PC-9 (cell line): Measurements from ENCODE around the gene EIF4G3. TPM values are rescaled to one million over a fixed set of nuclear protein-coding genes. Genes with fewer than 3 reads are reported as not detected.

Source experiments
- BruUV-seq: library from RNA; stranded (reverse); fragments of 400-500 nt; replicated peaks from 2 replicates; lab custom pipeline; 2021; lab: Mats Ljungman, UMichigan
- CTCF ChIA-PET: fragments of 300-600 bp; sonication (Branson Sonifier 250); formaldehyde crosslinking; loops from one replicate; lab custom pipeline; 2022; ENCODE audit warnings: antibody characterized with exemption; lab: Charles Lee
- POLR2A ChIA-PET: fragments of 300-600 bp; sonication (Branson Sonifier 250); formaldehyde crosslinking; loops from one replicate; lab custom pipeline; 2022; ENCODE audit warnings: antibody characterized with exemption; ENCODE audit not compliant: unreplicated experiment; lab: Charles Lee
- DNase-seq, 2 experiments: peaks; one replicate each; pipeline versions ENCODE4 v3.0.0 to v3.0.0-alpha.2; 2015 to 2022; ENCODE audit warnings: mixed read lengths in 1 of 2
- H2AFZ ChIP-seq: fragments of 200-600 bp; sonication (generic); 2 replicates; pipeline ENCODE4 v1.8.1; 2017; ENCODE audit warnings: antibody characterized with exemption
- H3F3A ChIP-seq: fragments of 200-600 bp; sonication (generic); 2 replicates; pipeline ENCODE4 v1.8.1; 2017; ENCODE audit warnings: antibody characterized with exemption, mild to moderate bottlenecking, low read depth; ENCODE audit not compliant: insufficient read depth
- H3K27ac ChIP-seq: fragments of 200-600 bp; sonication (generic); 2 replicates; pipeline ENCODE4 v1.6.1; 2016; ENCODE audit warnings: mixed run types
- H3K27me3 ChIP-seq: fragments of 200-600 bp; sonication (generic); 2 replicates; pipeline ENCODE4 v1.6.1; 2016; ENCODE audit warnings: low read depth, mixed run types; ENCODE audit not compliant: insufficient read depth
- H3K36me3 ChIP-seq: fragments of 200-600 bp; sonication (generic); 2 replicates; pipeline ENCODE4 v1.6.1; 2016; ENCODE audit warnings: low read depth, mixed run types
- H3K4me1 ChIP-seq: fragments of 200-600 bp; sonication (generic); replicated peaks from 2 replicates; pipeline ENCODE4 v1.6.1; 2016; ENCODE audit warnings: mixed run types; ENCODE audit not compliant: insufficient read depth
- H3K4me2 ChIP-seq: fragments of 200-600 bp; sonication (generic); 2 replicates; pipeline ENCODE4 v1.6.1; 2017; ENCODE audit warnings: mixed run types
- H3K4me3 ChIP-seq: fragments of 200-600 bp; sonication (generic); 2 replicates; pipeline ENCODE4 v1.6.1; 2016; ENCODE audit warnings: mixed run types
- H3K79me2 ChIP-seq: fragments of 200-600 bp; sonication (generic); 2 replicates; pipeline ENCODE4 v1.6.1; 2017; ENCODE audit warnings: low read depth, mixed run types
- H3K9me2 ChIP-seq: fragments of 200-600 bp; sonication (generic); 2 replicates; pipeline ENCODE4 v1.8.1; 2017; ENCODE audit warnings: mild to moderate bottlenecking; ENCODE audit not compliant: insufficient read depth
- H3K9me3 ChIP-seq: fragments of 200-600 bp; sonication (generic); 2 replicates; pipeline ENCODE4 v1.8.1; 2016; ENCODE audit warnings: low read depth; ENCODE audit not compliant: insufficient read depth
- H4K20me1 ChIP-seq: fragments of 200-600 bp; sonication (generic); 2 replicates; pipeline ENCODE4 v1.8.1; 2017; ENCODE audit not compliant: insufficient read depth
- EZH2 ChIP-seq: fragments of 200-600 bp; sonication (generic); IDR thresholded peaks from 2 replicates; pipeline ENCODE4 v1.8.0; 2017; ENCODE audit warnings: antibody characterized with exemption, low read depth
- intact Hi-C: fragments of 100-400 bp; cut with micrococcal nuclease; formaldehyde crosslinking; loops from one replicate; pipeline ENCODE4 v1.10.0; 2022; ENCODE audit not compliant: unreplicated experiment
- total RNA-seq: library from RNA; stranded (reverse); gene quantifications from 2 replicates; pipeline ENCODE4 v1.2.3, GENCODE V29; 2021
- TF ChIP-seq, protein P1 (sequence below): fragments of 200-600 bp; sonication (generic); conservative IDR thresholded peaks from 2 replicates; pipeline ENCODE4 v1.6.1; 2017; ENCODE audit warnings: mixed run types, antibody characterized with exemption, mild to moderate bottlenecking, moderate library complexity

EIF4G3 gene
- total RNA-seq, 1 experiment from 2014 or later = 63.2 TPM

- Histone ChIP-seq H3K36me3 (peaks cover 10% of the 10 kb centered on the region; the same call in 1 of the 2 replicates), H3K4me2 (no peak overlapping the region), H3F3A (no peaks in the 10 kb centered on the region), H2AFZ (no peak overlapping the region), H3K9me3 (no peaks in the 10 kb centered on the region), H4K20me1 (peaks cover 24% of the 10 kb centered on the region), H3K27ac (peak overlapping the region; percentile 9; the same call in 1 of the 2 replicates), H3K4me3 (no peak overlapping the region), H3K27me3 (no peaks in the 10 kb centered on the region), H3K9me2 (no peaks in the 10 kb centered on the region), H3K79me2 (peaks cover 96% of the 10 kb centered on the region), H3K4me1 (no peaks in the 10 kb centered on the region)
- intact Hi-C loops = no loop called here
- ChIA-PET POLR2A (no interaction called here), CTCF (no interaction called here)
- BruUV-seq = no TSS peak
- DNase-seq = no peak
- no peak for TF ChIP-seq EZH2
- TF ChIP-seq, protein P1, sequence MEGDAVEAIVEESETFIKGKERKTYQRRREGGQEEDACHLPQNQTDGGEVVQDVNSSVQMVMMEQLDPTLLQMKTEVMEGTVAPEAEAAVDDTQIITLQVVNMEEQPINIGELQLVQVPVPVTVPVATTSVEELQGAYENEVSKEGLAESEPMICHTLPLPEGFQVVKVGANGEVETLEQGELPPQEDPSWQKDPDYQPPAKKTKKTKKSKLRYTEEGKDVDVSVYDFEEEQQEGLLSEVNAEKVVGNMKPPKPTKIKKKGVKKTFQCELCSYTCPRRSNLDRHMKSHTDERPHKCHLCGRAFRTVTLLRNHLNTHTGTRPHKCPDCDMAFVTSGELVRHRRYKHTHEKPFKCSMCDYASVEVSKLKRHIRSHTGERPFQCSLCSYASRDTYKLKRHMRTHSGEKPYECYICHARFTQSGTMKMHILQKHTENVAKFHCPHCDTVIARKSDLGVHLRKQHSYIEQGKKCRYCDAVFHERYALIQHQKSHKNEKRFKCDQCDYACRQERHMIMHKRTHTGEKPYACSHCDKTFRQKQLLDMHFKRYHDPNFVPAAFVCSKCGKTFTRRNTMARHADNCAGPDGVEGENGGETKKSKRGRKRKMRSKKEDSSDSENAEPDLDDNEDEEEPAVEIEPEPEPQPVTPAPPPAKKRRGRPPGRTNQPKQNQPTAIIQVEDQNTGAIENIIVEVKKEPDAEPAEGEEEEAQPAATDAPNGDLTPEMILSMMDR = no peak
These were observed 13.8 kb downstream of the EIF4G3 start for GRCh38 chr1:21162740-21163464.

GRCh38 chr1:21161842-21162241, 14.9 kb downstream of the EIF4G3 start:
- H3K4me2 ChIP-seq = no peak overlapping the region
- H3K36me3 ChIP-seq = peaks cover 10% of the 10 kb centered on the region; the same call in 1 of the 2 replicates
- H2AFZ ChIP-seq = no peak overlapping the region
- no TSS peak for BruUV-seq
- TF ChIP-seq EZH2 = no peak
- TF ChIP-seq, protein P1 = no peak
- no peaks in the 10 kb centered on the region for H3K4me1 ChIP-seq
- H3K27me3 ChIP-seq = no peaks in the 10 kb centered on the region
- H3K9me2 ChIP-seq = no peaks in the 10 kb centered on the region
- POLR2A ChIA-PET = no interaction called here
- H3K79me2 ChIP-seq = peaks cover 92% of the 10 kb centered on the region
- no peak overlapping the region for H3K27ac ChIP-seq
- H3K4me3 ChIP-seq = no peak overlapping the region
- CTCF ChIA-PET = no interaction called here
- DNase-seq = no peak
- intact Hi-C loops = no loop called here
- no peaks in the 10 kb centered on the region for H3K9me3 ChIP-seq
- H3F3A ChIP-seq = no peaks in the 10 kb centered on the region
- H4K20me1 ChIP-seq = peaks cover 24% of the 10 kb centered on the region

GRCh38 chr1:21160263-21160796, 16.4 kb downstream of the EIF4G3 start:
- H3K9me3 ChIP-seq = no peaks in the 10 kb centered on the region
- H4K20me1 ChIP-seq = peaks cover 22% of the 10 kb centered on the region
- H3K36me3 ChIP-seq = peaks cover 7% of the 10 kb centered on the region; the same call in 1 of the 2 replicates
- intact Hi-C loops = no loop called here
- H3K79me2 ChIP-seq = peaks cover 86% of the 10 kb centered on the region
- no peaks in the 10 kb centered on the region for H3F3A ChIP-seq
- H2AFZ ChIP-seq = no peak overlapping the region
- TF ChIP-seq EZH2 = no peak
- TF ChIP-seq, protein P1 = no peak
- no TSS peak for BruUV-seq
- no peaks in the 10 kb centered on the region for H3K4me1 ChIP-seq
- no peak overlapping the region for H3K27ac ChIP-seq
- CTCF ChIA-PET = interaction anchor here (0.7 kb wide), 1 partner anchor 38 kb away, joined by 5 read pairs; no protein-coding TSS in a partner anchor
- no peaks in the 10 kb centered on the region for H3K27me3 ChIP-seq
- no peaks in the 10 kb centered on the region for H3K9me2 ChIP-seq
- no peak for DNase-seq
- no peak overlapping the region for H3K4me3 ChIP-seq
- POLR2A ChIA-PET = no interaction called here
- H3K4me2 ChIP-seq = no peak overlapping the region
